ENCODE measurements around the gene TRABD2B.

TRABD2B gene

GRCh38 chr1:47751193-47751592, 246.0 kb downstream of the TRABD2B start:
- no peak for FAIRE-seq

GRCh38 chr1:47745715-47746609, 251.2 kb downstream of the TRABD2B start:
- FAIRE-seq: no peak

GRCh38 chr1:47742890-47743760, 254.1 kb downstream of the TRABD2B start:
- FAIRE-seq: no peak

- FAIRE-seq: no peak
These were observed 258.5 kb downstream of the TRABD2B start for GRCh38 chr1:47738560-47739182.

- no peak for FAIRE-seq
These were observed 264.7 kb downstream of the TRABD2B start for GRCh38 chr1:47732489-47732888.

- no peak for FAIRE-seq
These were observed 265.5 kb downstream of the TRABD2B start for GRCh38 chr1:47731730-47732129.

- FAIRE-seq: no peak
These were observed 267.5 kb downstream of the TRABD2B start for GRCh38 chr1:47729685-47730084.

- no peak for FAIRE-seq
These were observed 269.5 kb downstream of the TRABD2B start for GRCh38 chr1:47727697-47728085.

- no peak for FAIRE-seq
These were observed 270.0 kb downstream of the TRABD2B start for GRCh38 chr1:47727051-47727696.

- peak; percentile 58 for FAIRE-seq
These were observed 271.0 kb downstream of the TRABD2B start for GRCh38 chr1:47725992-47726855.

- FAIRE-seq: no peak
These were observed 271.6 kb downstream of the TRABD2B start for GRCh38 chr1:47725511-47725991.

- no peak for FAIRE-seq
These were observed 272.1 kb downstream of the TRABD2B start for GRCh38 chr1:47725000-47725473.

- FAIRE-seq: no peak
These were observed 272.7 kb downstream of the TRABD2B start for GRCh38 chr1:47724432-47724999.

GRCh38 chr1:47722909-47723580, 274.1 kb downstream of the TRABD2B start:
- FAIRE-seq: no peak

- FAIRE-seq: no peak
These were observed 275.1 kb downstream of the TRABD2B start for GRCh38 chr1:47722101-47722500.

GRCh38 chr1:47720111-47720510, 277.1 kb downstream of the TRABD2B start:
- no peak for FAIRE-seq

- FAIRE-seq: no peak
These were observed 279.8 kb downstream of the TRABD2B start for GRCh38 chr1:47717341-47717740.

- FAIRE-seq: no peak
These were observed 283.0 kb downstream of the TRABD2B start for GRCh38 chr1:47713975-47714767.

- FAIRE-seq: no peak
These were observed 283.7 kb downstream of the TRABD2B start for GRCh38 chr1:47713333-47713953.

All from TTC549 (cell line).